GM04504 (cell line): ENCODE measurements around the gene ANO9.

Source experiments
- DNase-seq: peaks from one replicate; pipeline ENCODE4 v3.0.0-alpha.2; 2012; ENCODE audit warnings: low read depth

ANO9 gene, protein sequence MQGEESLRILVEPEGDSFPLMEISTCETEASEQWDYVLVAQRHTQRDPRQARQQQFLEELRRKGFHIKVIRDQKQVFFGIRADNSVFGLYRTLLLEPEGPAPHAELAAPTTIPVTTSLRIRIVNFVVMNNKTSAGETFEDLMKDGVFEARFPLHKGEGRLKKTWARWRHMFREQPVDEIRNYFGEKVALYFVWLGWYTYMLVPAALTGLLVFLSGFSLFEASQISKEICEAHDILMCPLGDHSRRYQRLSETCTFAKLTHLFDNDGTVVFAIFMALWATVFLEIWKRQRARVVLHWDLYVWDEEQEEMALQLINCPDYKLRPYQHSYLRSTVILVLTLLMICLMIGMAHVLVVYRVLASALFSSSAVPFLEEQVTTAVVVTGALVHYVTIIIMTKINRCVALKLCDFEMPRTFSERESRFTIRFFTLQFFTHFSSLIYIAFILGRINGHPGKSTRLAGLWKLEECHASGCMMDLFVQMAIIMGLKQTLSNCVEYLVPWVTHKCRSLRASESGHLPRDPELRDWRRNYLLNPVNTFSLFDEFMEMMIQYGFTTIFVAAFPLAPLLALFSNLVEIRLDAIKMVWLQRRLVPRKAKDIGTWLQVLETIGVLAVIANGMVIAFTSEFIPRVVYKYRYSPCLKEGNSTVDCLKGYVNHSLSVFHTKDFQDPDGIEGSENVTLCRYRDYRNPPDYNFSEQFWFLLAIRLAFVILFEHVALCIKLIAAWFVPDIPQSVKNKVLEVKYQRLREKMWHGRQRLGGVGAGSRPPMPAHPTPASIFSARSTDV

DNA sequence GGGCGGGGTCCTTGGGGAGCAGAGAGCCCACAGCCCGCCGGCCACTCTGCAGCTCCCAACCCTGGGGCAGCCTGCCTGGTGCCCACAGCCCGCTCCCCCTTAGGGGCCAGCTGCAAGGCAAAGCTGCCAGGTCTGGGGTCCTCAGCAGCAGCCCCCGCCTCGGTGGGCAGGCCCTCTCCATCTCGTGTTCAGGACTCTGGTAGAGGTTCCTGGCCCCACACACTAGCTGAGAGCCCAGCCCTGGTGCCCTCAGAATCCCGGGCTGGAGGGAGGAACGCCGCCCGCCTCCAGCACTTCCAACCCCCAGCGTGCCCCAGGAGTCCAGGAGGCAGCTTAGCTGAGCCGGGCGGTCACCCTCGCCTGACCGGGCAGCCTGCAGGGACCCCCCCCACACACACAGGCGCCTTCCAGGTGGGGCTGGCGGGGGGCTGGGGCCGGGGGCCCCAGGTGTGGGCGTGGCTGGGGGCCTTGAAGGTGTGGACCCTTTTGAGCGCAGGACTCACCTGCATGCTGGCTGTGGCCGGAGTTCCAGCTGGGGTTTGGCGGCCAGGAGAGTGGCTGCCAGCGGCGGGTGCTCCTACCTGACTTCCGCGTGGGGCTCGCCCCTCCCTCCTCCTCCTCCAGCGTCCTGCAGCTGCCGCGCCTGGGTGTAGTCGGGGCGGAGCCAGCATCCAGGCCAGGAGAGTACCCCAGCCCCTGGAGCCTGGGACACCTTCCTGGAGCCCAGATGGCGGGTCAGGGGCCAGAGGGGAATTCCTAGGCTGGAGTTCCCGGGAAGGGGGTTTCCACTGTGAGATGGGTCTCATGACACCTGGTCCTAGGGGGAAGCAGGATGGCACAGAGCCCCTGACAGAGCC is at the start of gene ANO9:
Gene ANO9 (minus strand): TSS at position 594 of the 857 bp plus-strand sequence. CDS start 85 bp downstream, at position 509.
- no peak for DNase-seq

DNA sequence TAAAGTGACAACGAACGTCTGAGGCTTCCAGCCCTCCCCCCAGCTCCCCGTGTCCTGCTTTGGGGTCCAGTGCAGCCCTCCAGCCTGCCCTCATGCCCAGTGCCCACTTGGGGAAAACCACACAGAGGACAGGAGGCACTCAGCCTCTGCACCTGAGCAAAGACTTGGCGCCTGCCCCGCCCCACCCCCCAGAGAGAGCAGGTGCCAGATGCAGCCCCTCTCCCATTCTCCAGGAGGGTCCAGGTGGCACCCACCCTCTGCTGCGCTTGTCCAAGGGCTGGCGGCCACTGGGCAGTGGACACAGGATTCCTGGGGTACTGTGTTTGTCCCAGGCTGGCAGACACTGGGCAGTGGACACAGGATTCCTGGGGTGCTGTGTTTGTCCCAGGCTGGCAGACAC is 49.5 kb upstream of the ANO9 start:
- DNase-seq = no peak

DNA sequence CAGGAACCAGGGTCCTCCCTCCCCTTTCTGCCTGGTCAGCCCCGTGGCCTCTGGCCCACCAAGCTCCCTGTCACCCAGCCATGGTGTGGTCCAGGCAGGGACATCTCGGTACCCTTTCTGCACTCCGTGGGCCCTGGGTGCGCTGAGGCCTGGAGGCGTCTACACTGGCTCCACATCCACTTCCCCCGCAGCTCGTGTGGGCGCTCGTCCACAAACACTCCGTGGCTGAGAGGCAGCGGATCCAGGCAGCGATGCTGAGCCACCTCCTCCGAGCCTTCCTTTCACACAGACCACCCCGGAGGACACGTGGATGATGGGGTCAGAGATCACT is 49.1 kb upstream of the ANO9 start:
- no peak for DNase-seq

DNA sequence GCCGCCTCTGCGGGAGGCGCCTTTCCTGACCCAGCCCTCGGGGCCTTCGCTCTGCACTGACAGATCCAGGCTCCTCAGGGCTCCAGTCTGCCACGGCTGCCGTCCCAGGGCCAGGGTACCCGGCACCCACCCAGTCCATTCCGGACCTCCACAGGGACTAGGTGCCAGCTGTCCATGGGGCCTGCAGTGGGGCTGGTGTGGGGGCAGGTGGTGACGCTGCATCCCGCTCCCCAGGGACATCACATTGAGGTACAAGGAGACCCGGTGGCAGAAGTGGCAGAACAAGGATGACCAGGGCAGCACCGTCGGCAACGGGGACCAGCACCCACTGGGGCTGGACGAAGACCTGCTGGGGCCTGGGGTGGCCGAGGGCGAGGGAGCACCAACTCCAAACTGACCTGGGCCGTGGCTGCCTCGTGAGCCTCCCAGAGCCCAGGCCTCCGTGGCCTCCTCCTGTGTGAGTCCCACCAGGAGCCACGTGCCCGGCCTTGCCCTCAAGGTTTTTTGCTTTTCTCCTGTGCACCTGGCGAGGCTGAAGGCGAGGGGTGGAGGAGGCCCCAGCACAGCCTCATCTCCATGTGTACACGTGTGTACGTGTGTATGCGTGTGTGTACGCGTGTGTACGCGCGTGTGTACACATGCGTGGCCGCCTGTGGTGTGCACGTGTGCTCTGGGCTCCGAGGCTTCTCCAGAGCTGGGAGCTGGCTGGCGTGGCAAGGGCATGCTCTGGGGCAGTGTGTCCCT is 48.5 kb upstream of the ANO9 start:
- DNase-seq = no peak

DNA sequence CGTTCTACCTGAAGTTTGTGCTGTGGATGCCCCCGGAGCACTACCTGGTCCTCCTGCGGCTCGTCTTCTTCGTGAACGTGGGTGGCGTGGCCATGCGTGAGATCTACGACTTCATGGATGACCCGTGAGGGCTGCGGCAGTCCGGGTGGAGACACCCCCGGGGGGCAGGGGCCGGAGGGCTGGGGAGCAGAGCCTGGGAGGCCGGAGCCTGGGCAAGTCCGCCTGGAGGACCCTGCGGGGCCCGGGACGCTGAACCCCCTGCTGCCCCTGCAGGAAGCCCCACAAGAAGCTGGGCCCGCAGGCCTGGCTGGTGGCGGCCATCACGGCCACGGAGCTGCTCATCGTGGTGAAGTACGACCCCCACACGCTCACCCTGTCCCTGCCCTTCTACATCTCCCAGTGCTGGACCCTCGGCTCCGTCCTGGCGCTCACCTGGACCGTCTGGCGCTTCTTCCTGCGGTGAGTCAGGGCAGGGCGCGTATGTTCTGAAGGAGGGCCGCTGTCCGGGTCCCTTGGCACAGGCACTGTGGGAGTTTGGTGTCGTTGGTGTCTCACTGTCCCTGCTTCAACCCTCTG is 47.9 kb upstream of the ANO9 start:
- DNase-seq = no peak

DNA sequence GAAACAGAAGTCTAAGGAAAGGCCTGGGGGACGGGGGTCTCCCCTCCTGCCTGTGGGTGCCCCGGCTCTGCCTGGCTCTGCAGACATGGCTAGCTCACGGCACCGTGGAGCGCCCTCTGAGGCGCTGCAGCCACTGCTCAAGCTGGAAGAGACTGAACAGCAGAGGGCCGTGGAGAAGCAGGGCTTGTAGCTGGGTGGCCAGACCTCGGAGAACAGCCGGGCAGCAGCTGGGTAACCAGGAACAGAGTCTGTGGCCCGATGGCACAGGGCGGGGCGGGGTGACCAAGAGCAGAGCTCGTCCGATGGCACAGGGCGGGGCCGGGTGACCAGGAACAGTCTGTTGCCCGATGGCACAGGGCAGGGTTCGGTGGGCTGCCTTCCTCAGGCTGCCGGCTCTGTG is 47.2 kb upstream of the ANO9 start:
- DNase-seq = no peak

DNA sequence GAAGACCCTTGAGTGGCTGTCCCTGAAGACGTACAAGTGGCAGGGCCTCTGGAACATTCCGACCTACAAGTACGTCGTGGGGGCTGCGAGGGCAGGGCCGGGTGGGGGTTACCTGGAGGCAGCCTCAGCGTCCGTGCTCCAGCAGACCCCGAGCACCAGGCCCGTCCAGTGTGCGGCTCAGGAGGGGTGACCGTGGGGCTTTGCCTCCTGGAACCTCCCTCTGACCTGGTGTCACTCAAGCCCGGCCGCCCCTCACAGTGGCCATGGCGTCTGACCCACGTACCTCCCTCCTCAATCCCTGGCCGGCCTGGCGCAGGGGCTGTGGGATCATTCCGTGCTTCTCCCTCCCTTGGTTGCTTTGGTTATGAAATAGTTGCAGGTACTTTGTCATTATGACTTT is 46.8 kb upstream of the ANO9 start:
- DNase-seq = no peak

DNA sequence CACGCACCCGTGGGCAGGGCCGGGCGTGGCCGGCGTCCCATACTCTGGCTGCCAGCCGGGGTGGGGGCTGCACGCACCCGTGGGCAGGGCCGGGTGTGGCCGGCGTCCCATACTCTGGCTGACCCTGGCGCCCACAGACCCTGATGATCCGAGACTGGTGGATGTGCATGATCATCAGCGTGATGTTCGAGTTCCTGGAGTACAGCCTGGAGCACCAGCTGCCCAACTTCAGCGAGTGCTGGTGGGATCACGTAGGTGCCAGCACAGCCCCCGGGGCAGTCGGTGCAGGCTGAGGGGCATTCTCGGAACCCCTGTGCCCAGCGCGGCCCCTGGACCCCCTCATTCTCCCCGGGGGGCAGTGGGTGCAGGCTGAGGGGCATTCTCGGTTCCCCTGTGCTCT is 46.3 kb upstream of the ANO9 start:
- DNase-seq = no peak

DNA sequence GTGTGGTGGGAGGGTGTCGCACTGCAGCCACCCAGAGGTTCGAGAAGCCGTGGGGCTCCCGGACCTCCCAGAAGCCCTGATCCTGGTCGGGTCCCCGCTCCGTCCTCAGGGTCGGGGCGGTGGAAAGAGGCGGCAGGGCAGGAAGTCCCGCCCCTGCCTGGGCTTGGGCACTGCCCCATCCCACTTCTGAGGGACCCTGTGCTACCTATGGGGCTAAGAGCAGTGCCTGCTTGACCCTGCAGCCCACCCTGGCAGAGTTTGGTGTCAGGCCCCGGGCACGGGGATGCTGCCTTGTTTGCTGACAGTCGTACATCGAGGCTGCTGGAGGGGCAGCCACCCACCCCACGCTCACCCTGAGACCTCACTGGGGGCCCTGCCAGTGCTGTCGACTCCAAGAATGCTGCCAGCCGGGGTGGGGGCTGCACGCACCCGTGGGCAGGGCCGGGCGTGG is 45.8 kb upstream of the ANO9 start:
- DNase-seq = no peak

DNA sequence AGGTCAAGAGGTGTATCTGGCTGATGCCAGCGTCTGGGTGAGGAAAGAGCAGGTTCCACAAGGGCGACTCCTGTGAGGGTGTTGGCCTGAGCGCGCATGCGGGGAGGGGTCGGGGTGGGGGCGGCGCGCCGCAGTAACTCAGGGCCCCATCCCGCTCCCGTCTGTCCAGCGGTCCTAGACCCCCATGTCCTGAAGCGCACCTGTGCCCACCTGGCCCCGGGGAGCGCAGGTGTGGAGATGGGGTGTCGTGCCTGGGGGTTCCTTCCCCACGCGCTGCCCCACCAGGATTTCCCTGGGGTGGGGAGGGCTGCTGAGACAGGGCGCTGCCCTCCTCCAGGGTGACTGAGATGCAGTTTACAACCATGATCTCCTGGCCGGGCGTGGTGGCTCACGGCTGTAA is 44.4 kb upstream of the ANO9 start:
- DNase-seq = no peak

DNA sequence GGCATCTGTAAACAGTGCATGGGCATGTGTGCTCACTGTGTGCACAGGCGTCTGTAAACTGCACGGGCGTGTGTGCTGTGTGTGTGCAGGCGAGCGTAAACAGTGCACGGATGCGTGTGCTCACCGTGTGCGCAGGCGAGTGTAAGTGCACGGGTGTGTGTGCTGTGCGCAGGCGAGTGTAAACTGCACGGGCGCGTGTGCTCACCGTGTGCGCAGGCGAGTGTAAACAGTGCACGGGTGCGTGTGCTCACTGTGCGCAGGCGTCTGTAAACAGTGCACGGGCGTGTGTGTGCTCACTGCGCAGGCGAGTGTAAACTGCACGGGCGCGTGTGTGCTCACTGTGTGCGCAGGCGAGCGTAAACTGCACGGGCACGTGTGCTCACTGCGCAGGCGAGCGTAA is 42.8 kb upstream of the ANO9 start:
- no peak for DNase-seq

DNA sequence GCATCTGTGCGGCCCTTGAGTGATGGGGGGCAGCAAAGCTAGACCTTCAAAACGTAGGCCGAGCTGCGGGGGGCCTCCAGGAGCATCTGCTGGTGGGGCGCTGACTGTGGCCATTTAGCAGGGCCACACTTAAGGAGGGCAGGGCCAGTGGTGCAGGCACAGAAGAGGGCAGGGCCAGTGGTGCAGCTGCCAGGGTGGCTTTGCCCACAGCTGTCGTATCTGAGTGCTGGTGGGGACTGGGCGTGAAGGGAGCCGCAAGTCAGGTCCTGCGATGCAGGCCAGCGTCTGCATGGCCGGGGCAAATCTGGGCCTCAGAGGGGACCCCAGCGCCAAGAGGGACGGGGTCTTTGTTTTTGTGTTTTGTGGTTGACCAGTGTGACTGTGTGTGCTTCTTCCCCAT is 37.5 kb upstream of the ANO9 start:
- no peak for DNase-seq

DNA sequence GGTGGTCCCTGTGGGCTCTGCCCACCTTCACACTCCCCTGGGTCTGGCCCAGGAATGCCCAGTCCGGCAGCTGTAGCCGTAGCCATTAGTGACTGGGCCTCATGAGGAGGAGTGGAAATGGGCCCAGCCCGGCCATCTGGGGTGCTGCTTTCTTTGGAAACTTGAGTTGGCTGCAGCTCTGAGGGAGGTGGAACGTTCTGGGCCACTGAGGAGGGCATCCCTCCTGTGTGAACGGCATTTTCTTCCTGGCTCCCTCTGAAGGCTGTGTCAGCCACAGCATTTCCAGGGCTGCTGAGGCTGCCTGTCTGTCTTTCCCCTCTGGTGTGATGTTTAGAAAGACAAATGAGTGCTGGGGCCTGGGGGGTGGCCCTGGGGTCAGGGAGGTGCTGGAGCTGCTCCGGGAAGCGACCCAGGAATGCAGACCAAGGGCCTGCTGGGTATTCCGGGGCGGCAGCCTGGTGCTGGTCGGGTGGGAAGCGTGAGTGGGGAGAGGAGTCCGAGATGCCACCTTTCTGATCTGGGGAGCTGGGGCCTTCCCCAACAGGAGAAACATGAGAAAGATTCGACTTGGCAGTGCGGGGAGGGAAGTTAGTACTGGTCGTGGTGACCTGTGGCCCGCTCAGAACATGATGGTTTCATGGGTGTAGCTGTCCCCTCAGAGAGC is 35.4 kb upstream of the ANO9 start:
- DNase-seq = no peak

DNA sequence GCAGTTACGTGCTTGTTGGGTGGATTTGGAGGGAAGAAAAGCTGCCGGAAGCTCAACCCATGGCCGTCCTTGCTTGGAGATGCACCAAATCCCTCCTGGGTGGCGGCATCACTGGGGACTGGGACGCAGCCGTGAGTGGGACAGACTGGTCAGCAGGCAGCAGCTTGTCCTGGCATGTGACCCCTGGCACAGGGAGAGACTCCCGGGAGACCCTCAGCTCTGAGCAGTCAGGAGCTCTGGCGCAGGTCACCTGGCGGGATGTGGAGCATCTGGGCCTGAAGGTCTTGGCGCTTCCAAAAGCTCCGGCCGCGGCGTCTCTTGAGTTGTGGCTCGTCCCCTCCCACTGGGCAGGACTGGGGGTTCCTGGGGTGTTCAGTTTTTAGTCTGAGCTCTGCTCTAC is 34.6 kb upstream of the ANO9 start:
- no peak for DNase-seq

DNA sequence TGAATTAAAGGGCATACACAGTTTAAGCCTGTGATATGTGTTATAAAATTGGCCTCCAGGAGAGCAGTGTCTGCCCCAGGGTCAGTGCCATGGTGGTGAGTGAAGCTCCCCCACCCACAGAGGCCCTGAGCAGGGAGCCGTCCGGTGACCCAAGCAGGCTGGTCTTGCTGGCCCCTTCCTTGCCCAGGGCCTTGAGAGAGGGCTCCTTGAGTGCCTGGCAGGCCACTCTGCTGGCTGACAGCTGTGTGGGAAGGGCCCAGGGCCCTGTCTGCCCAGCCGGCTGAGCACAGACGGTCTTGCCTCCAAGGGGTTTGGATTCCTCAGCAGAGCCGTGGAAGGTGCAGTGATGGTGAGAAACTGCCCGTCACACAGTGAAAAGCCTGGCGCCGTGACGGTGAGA is 34.1 kb upstream of the ANO9 start:
- DNase-seq = no peak

DNA sequence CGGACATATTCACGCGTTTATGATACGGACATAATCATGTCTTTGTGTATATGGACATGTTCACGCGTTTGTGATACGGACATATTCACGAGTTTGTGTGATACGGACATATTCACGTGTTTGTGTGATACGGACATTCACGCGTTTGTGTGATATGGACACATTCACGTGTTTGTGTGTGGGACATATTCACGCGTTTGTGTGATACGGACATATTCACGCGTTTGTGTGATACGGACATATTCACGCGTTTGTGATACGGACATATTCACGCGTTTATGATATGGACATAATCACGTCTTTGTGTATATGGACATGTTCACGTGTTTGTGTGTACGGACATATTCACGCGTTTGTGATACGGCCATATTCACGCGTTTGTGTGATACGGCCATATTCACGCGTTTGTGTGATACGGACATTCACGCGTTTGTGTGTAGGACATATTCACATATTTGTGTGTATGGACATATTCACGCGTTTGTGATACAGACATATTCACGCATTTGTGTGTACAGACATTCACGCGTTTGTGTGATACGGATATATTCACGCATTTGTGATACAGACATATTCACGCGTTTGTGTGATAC is 33.2 kb upstream of the ANO9 start:
- no peak for DNase-seq

DNA sequence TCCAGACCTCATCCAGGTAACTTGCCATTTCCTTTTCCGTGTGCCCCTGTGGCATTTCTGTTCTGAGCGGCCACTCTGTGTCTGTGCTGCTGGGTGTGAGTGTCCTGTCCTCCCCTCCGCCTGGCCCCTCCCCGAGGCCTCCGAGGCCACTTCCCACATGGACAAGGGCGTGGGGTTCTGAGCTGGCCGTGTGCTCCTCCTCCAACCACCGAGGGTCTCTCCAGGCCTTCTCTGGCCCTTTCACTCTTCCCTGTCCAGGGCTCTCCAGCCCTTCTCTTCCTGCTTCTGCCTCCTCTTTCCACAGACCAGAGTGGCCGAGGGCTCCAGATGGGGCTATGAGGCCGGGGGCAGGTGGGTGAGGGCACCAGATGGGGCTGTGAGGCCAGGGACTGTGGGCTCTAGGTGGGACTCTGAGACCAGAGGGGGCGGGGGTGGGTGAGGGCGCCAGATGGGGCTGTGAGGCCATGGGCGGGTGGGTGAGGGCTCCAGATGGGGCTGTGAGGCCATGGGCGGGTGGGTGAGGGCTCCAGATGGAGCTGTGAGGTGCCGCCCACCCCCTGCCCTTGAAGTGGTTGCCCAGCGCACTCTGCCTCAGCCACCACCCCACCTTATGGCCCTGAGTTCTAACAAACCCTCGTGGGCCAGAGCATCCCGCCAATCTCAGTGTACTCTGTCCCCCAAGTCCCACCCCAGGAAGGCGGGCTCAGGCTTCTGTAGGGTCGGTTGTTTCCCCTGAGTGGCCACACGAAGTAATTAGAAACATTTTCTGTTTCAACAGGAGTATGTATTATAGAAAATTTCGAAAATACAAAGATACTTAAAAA is 32.4 kb upstream of the ANO9 start:
- no peak for DNase-seq

DNA sequence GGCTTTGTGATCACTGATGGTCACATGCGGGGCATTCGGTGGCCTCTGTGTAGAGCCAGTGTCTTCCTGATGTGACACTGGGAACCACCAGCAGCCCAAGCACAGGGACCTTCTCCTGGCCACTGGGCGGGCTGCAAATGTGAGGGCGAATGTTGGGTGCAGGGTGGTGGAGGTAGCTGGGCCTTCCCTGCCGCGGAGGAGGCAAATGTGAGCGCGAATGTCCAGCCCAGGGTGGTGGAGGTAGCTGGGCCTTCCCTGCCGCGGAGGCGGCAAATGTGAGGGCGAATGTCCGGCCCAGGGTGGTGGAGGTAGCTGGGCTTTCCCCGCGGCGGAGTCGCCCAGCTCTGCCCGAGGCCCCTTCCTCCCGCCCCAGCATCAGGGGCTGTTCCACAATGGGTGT is 31.6 kb upstream of the ANO9 start:
- DNase-seq = no peak

DNA sequence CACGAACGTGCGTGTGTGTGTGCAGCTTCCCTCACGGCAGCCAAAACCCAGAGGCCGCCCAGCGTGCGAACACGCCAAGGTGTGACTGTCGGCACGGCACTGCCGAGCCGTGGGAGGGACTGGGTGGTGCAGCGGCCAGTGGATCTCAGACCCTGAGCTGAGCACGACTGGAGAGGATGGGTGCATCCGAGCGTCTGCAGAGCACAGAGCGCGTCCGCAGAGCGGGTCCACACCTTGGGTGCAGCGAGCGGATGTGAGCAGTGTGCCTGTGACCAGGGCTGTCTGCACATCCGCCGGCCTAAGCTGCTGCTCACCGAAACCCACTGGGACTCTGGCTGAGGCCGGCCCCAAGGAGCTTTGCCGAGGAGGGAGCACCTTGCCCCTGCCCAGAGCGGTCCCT is 31.0 kb upstream of the ANO9 start:
- DNase-seq = no peak

DNA sequence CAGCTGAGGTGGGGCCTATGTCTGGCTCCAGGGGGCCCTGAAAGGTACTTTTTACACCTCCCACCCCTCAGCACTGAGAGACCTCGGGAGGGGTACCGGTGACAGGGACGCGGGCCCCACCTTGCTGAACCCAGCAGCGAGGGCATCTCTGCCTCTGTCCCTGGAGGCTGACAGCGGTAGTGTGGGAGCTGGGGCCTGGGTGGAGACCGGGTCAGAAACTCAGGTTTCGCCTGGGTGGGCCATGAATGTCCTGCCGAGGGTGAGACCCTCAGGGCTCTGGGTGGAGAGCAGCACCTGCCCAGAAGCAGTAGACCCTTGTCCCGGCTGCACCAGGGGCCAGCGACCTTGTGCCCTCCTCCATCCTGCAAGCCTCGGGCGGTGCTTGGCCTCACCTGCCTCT is 30.5 kb upstream of the ANO9 start:
- no peak for DNase-seq
